ENCODE measurements around the gene SPC25. TPM values are rescaled to one million over a fixed set of nuclear protein-coding genes. Genes with fewer than 3 reads are reported as not detected.

The SPC25 gene
- total and polyA plus RNA-seq, 2 experiments from 2014 or later, result 23.4 to 72.7 TPM

- Mint-ChIP-seq H3K36me3 (ENCODE audit: low read depth) (peaks cover 8% of the 10 kb centered on the region; the same call in 2 of the 3 replicates), H3K4me1 (peaks cover 9% of the 10 kb centered on the region), H3K4me3 (no peak overlapping the region), H3K27me3 (ENCODE audit: insufficient read depth, low read depth, poor library complexity) (peaks cover 2% of the 10 kb centered on the region), H3K27ac (no peak overlapping the region), H3K9me3 (no peaks in the 10 kb centered on the region)
- Histone ChIP-seq H3F3A (replicated peaks; ENCODE audit: low read depth) (no peaks in the 10 kb centered on the region), H3K9me2 (ENCODE audit: insufficient read depth) (no peaks in the 10 kb centered on the region), H3K4me1 (ENCODE audit: insufficient read depth) (peaks cover 8% of the 10 kb centered on the region), H2AFZ (no peak overlapping the region), H3K4me2 (no peak overlapping the region), H3K79me2 (replicated peaks; ENCODE audit: insufficient read depth) (no peaks in the 10 kb centered on the region), H3K36me3 (ENCODE audit: insufficient read depth) (no peaks in the 10 kb centered on the region), H3K27ac (ENCODE audit: low read depth) (no peak overlapping the region), H3K4me3 (no peak overlapping the region), H4K20me1 (replicated peaks; ENCODE audit: insufficient read depth) (no peaks in the 10 kb centered on the region), H3K27me3 (ENCODE audit: insufficient read depth) (no peaks in the 10 kb centered on the region)
- DNase-seq (ENCODE audit: low spot score), result no peak
- TF ChIP-seq REST (IDR thresholded peaks at IDR 0.05; ENCODE audit: unreplicated experiment) (no peak), ZNF331 (CRISPR knock-in tag; IDR thresholded peaks at IDR 0.05; ENCODE audit: low read depth) (no peak), STAT1 (IDR thresholded peaks at IDR 0.05; ENCODE audit: unreplicated experiment) (no peak), JUNB (IDR thresholded peaks at IDR 0.05; ENCODE audit: unreplicated experiment) (no peak), ZNF462 (CRISPR knock-in tag; IDR thresholded peaks at IDR 0.05) (no peak)
- ATAC-seq, result no peak
Measured at GRCh38 chr2:168852481-168852880, 37.7 kb downstream of the SPC25 start.
